Thyroid gland (tissue), 4 donors: ENCODE measurements around the gene ATAD3A.

ENCODE experiments used
- POLR2A ChIP-seq, 2 donors: fragments of 450-650 bp; IDR thresholded peaks; one replicate each; pipeline ENCODE4 v1.6.1; 2017; ENCODE audit warnings: antibody characterized with exemption in 2 of 2, mild to moderate bottlenecking in 2 of 2, moderate library complexity in 1 of 2
- TF ChIP-seq, protein P1 (sequence below), 6 experiments: fragments of 200-600 bp in 3 of 6; fragments of 450-650 bp in 3 of 6; sonication (generic) in 3 of 6; IDR thresholded peaks; one replicate each; pipeline ENCODE4 v1.5.1; 2016 to 2019; ENCODE audit warnings: antibody characterized with exemption in 6 of 6, mild to moderate bottlenecking in 2 of 6, inconsistent platforms in 1 of 6, moderate library complexity in 1 of 6

DNA sequence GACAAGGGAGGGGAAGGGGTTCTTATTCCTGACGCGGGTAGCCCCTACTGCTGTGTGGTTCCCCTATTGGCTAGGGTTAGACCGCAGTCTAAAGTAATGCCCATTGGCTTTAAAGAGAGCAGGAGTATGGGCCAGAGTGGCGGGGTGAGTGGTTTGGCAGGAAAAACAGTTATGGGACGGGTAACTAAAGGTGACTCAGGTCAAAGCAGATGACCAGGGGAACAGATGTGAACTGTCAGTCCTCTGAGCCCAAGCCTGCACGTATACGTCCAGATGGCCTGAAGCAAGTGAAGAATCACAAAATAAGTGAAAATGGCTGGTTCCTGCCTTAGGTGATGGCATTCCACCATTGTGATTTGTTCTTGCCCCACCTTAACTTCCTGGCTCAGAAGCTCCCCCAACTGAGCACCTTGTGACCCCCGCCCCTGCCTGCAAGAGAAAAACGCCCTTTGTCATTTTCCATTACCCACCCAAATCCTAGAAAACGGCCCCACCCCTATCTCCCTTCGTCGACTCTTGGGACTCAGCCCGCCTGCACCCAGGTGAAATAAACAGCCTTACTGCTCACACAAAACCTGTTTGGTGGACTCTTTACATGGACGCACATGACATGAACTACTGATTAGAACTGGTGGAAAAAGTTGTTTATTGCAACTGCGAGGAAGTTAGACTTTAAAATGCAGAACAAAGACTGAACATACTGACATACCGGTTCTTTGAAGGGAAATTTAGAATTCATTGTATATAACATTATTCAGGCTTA lies 41.2 kb upstream of the ATAD3A start:
- TF ChIP-seq, protein P1, sequence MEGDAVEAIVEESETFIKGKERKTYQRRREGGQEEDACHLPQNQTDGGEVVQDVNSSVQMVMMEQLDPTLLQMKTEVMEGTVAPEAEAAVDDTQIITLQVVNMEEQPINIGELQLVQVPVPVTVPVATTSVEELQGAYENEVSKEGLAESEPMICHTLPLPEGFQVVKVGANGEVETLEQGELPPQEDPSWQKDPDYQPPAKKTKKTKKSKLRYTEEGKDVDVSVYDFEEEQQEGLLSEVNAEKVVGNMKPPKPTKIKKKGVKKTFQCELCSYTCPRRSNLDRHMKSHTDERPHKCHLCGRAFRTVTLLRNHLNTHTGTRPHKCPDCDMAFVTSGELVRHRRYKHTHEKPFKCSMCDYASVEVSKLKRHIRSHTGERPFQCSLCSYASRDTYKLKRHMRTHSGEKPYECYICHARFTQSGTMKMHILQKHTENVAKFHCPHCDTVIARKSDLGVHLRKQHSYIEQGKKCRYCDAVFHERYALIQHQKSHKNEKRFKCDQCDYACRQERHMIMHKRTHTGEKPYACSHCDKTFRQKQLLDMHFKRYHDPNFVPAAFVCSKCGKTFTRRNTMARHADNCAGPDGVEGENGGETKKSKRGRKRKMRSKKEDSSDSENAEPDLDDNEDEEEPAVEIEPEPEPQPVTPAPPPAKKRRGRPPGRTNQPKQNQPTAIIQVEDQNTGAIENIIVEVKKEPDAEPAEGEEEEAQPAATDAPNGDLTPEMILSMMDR (IDR thresholded peaks at IDR 0.05): no peak
- no peak for TF ChIP-seq POLR2A (IDR thresholded peaks at IDR 0.05)
